Body of pancreas (tissue), 4 donors: ENCODE data around the gene NUDT13. TPM values are rescaled to one million over a fixed set of nuclear protein-coding genes. Genes with fewer than 3 reads are reported as not detected.

Experiments
- ATAC-seq: fragments of 150-250 bp; one replicate; pipeline ENCODE4 v1.9.1; 2016
- DNase-seq, 4 donors: peaks; one replicate each; pipeline ENCODE4 v3.0.0-alpha.2; 2019
- H3K27ac ChIP-seq, 4 donors: fragments of 200-600 bp; sonication (generic); 1 replicate in 3 of 4; 2 replicates in 1 of 4; pipeline versions ENCODE4 v1.5.1 to v1.6.1; 2016 to 2019; ENCODE audit warnings: mild to moderate bottlenecking in 1 of 4, mixed read lengths in 1 of 4, moderate library complexity in 1 of 4
- H3K27me3 ChIP-seq, 2 donors: fragments of 200-600 bp; sonication (generic); one replicate each; pipeline ENCODE4 v1.6.0; 2016; ENCODE audit warnings: mild to moderate bottlenecking in 1 of 2
- H3K36me3 ChIP-seq, 2 donors: fragments of 200-600 bp; sonication (generic); replicated peaks in 1 of 2; 2 replicates each; pipeline ENCODE4 v1.5.1; 2016; ENCODE audit warnings: low read depth in 2 of 2; ENCODE audit not compliant: insufficient read depth in 1 of 2
- H3K4me1 ChIP-seq: fragments of 200-600 bp; sonication (generic); one replicate; pipeline ENCODE4 v1.6.0; 2016
- H3K4me3 ChIP-seq, 2 donors: fragments of 200-600 bp; sonication (generic); 1 replicate in 1 of 2; 2 replicates in 1 of 2; pipeline ENCODE4 v1.5.1; 2016 to 2019
- H3K9me3 ChIP-seq, 3 donors: fragments of 200-600 bp; sonication (generic); 1 replicate in 2 of 3; 2 replicates in 1 of 3; pipeline ENCODE4 v1.5.1; 2016
- CTCF ChIP-seq, 7 experiments: fragments of 450-650 bp in 4 of 7; fragments of 200-600 bp in 3 of 7; sonication (generic) in 3 of 7; IDR thresholded peaks; one replicate each; pipeline ENCODE4 v1.5.1; 2016 to 2019; ENCODE audit warnings: antibody characterized with exemption in 7 of 7
- POLR2A ChIP-seq, 3 donors: fragments of 450-650 bp; IDR thresholded peaks; one replicate each; pipeline ENCODE4 v1.6.1; 2016; ENCODE audit warnings: antibody characterized with exemption in 3 of 3, mild to moderate bottlenecking in 2 of 3
- WGBS, 2 donors: methylation state at CpG; one replicate each; pipeline ENCODE4 v1.1.5; 2017; 5-methylcytosine and 5-hydroxymethylcytosine counted together
- intact Hi-C: fragments of 100-400 bp; cut with DNase I; formaldehyde crosslinking; loops from one replicate; pipeline ENCODE4 v1.15.1; 2023
- total RNA-seq, 2 donors: library from RNA; depleted of rRNA; stranded (reverse); fragments of >200 nt; gene quantifications; one replicate each; pipeline ENCODE4 v1.1.0, GENCODE V29; 2016

The NUDT13 gene
- total RNA-seq, 2 donors from 2014 or later: 2.3 to 3.3 TPM

GRCh38 chr10:73126343-73126742 is 16.1 kb downstream of the NUDT13 start:
- ATAC-seq: no peak
- no peak overlapping the region for H3K27ac ChIP-seq
- no peaks in the 10 kb centered on the region for H3K9me3 ChIP-seq
- no peaks in the 10 kb centered on the region for H3K27me3 ChIP-seq
- peaks cover 5 to 24% of the 10 kb centered on the region in 2 donors for H3K36me3 ChIP-seq
- TF ChIP-seq CTCF (IDR thresholded peaks at IDR 0.05) (no peak), POLR2A (IDR thresholded peaks at IDR 0.05) (no peak)
- H3K4me3 ChIP-seq: no peak overlapping the region
- intact Hi-C loops: no loop called here
- WGBS, 2 donors: 92 to 94% methylated on average over 2 of the region's 2 CpGs
- H3K4me1 ChIP-seq: no peaks in the 10 kb centered on the region
- no peak for DNase-seq

DNA sequence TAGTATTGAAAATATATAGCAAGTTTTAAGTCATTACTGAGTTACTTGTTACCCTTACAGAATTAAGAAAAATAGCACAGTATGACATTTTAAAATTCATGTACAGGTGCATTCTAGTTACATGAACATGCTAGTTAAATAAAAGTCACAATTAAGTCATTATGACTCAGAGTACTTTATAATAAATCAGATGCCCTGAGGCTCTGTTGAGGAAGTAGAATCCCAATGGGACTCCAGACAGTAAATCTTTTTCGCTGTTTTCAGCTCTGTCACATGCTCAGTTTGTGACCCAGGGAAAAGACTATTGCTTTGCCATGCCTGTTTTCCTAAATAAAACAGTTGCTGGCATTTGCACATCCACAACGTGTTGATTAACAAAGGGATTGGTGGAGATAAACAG is 21.0 kb downstream of the NUDT13 start:
- 63 to 66% methylated on average over 2 of the region's 2 CpGs for WGBS, 2 donors
- TF ChIP-seq CTCF (IDR thresholded peaks at IDR 0.05) (no peak), POLR2A (IDR thresholded peaks at IDR 0.05) (no peak)

DNA sequence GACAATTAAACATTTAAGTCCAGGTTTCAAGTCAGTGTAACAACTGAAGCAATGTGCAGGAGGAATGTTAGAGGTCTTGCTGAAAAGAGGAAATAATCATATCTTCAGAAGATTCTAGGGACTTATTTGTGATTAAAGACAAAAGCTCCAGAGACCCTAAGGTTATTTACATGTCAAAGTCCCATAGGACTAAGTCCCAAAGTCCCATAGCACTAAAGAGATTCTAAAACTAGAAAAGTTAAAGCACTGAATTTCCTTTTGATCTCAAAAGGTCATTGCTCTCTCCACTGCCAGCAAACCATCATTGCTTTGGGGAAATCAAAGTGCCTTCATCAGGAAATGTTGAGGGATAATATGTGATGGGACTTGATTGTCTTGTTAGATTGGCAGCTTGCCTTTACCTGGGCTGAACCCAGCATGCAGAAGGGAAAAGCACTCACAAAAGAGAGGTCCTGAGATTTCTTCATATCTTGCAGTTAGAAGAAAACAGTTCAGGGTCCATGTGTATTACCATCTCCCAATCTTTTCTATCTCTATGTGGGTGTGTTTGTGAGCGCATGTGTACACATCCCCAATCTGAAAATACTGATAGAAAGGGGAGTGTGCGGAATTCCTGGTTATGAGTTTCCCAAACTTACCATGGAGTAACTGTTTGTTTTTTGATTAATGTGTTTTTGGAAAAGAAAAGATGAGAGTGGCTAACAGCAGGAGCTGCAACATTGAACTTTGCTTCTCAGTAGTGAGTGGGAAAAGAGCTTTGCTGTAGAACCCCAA is 21.8 kb downstream of the NUDT13 start:
- 91 to 92% methylated on average over 2 of the region's 2 CpGs for WGBS, 2 donors
- Histone ChIP-seq H3K4me1 (no peaks in the 10 kb centered on the region), H3K27me3 (no peaks in the 10 kb centered on the region), H3K27ac (no peak overlapping the region), H3K9me3 (no peaks in the 10 kb centered on the region), H3K4me3 (no peak overlapping the region), H3K36me3 (peaks cover 11 to 31% of the 10 kb centered on the region in 2 donors)
- intact Hi-C loops: no loop called here
- ATAC-seq (no peak), DNase-seq (no peak)
- TF ChIP-seq CTCF (IDR thresholded peaks at IDR 0.05) (no peak), POLR2A (IDR thresholded peaks at IDR 0.05) (no peak)

More for the DNA sequence above, 21.0 kb downstream of the NUDT13 start:
- intact Hi-C loops: no loop called here
- Histone ChIP-seq H3K27me3 (no peaks in the 10 kb centered on the region), H3K36me3 (peaks cover 11 to 35% of the 10 kb centered on the region in 2 donors), H3K4me1 (no peaks in the 10 kb centered on the region), H3K4me3 (no peak overlapping the region), H3K27ac (no peak overlapping the region), H3K9me3 (no peaks in the 10 kb centered on the region)
- ATAC-seq (no peak), DNase-seq (no peak)

DNA sequence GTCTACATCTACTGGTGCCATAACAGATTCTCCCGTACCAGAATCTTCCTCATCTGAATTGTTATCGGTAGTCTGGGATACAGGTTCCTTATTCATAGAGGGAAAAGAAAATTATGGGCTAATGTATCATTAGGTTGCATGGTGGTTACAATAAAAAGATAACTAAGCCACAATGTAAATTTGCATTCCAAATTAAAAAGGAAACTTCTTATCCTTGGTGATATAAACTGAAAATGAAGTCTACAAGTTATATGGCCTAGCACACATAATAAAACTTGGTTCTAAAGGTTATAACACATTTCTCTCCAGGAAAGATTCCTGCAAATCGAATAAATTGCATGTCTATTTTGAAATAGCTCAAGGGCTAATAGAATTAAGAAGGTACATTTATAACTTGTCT is 24.5 kb downstream of the NUDT13 start:
- DNase-seq (no peak), ATAC-seq (no peak)
- Histone ChIP-seq H3K4me3 (no peak overlapping the region), H3K27ac (no peak overlapping the region), H3K27me3 (no peaks in the 10 kb centered on the region), H3K4me1 (no peaks in the 10 kb centered on the region), H3K9me3 (no peaks in the 10 kb centered on the region), H3K36me3 (peaks cover 11 to 33% of the 10 kb centered on the region in 2 donors)
- WGBS, 2 donors: 82 to 88% methylated on average over 3 of the region's 3 CpGs
- intact Hi-C loops: no loop called here
- TF ChIP-seq CTCF (IDR thresholded peaks at IDR 0.05): no peak
- no peak for TF ChIP-seq POLR2A (IDR thresholded peaks at IDR 0.05)

- Histone ChIP-seq H3K27ac (no peak overlapping the region), H3K4me1 (no peaks in the 10 kb centered on the region), H3K36me3 (peaks cover 6 to 30% of the 10 kb centered on the region in 2 donors), H3K9me3 (no peaks in the 10 kb centered on the region), H3K4me3 (no peak overlapping the region), H3K27me3 (no peaks in the 10 kb centered on the region)
- TF ChIP-seq CTCF (IDR thresholded peaks at IDR 0.05): no peak
- no peak for TF ChIP-seq POLR2A (IDR thresholded peaks at IDR 0.05)
- DNase-seq (no peak), ATAC-seq (no peak)
- 75 to 89% methylated on average over 2 of the region's 2 CpGs for WGBS, 2 donors
- intact Hi-C loops: no loop called here
Measured at GRCh38 chr10:73136627-73137026, 26.4 kb downstream of the NUDT13 start.
